Inflammatory macrophage (primary cell): ENCODE results near the gene PPP1R8.
"Not testable (repeated sequence)": the region's sequence is repeated elsewhere in the genome, so short reads cannot be mapped to it uniquely, and the experiment has no call there.

Experiments
- DNase-seq, 2 donors: peaks; one replicate each; pipeline ENCODE4 v3.0.0-alpha.2; 2020 to 2022
- total RNA-seq, 18 experiments: gene quantifications; one replicate each; lab custom pipeline; 2026; ENCODE audit warnings: mixed read lengths in 6 of 18, inconsistent platforms in 2 of 18; lab: John Stamatoyannopoulos, UW

PPP1R8 gene
- total RNA-seq: 16.7 to 53.6 (median 37.7) reads per million in 18 experiments

DNA sequence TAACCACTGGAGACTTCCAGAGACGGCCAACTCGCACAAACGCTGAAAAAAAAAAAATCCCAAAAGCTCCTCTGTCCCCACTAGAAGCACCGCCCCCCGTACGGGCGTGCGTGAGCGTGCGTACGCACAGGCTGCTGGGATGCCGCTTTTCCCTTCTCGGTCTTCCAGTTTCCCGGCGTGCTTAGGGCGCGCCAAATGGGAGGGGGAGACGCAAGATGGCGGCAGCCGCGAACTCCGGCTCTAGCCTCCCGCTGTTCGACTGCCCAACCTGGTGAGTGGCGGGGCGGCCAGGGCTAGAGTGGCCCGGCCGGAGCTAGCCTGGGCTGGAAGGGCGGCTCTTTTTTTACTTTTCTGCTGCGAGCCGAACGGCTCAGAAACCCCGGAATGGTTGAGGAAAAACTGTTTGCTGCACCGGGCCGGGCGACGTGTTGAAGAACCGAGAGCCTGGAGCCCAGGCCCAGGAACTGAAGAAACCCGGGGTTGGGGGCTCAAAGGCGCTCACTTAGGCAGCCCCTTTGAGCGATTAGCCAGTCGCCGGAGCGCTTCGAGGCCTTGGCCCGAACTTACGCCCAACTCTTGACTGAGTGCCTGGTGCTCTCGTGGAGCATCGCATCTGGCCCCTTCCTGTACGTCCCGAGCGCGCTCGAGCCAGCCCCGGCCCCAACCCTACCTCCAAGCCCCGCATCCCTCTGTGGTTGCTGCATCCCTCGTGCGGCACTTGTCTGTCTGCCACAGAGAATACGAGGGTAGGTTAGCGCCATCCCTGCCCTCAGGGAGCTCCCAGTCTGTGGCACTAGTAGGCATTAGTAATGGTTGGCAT lies at the start of gene PPP1R8:
PPP1R8 (plus strand) TSS at position 162 of the 820 bp plus-strand sequence; CDS start at position 216, 54 bp downstream.
- DNase-seq: peak; percentile 97

DNA sequence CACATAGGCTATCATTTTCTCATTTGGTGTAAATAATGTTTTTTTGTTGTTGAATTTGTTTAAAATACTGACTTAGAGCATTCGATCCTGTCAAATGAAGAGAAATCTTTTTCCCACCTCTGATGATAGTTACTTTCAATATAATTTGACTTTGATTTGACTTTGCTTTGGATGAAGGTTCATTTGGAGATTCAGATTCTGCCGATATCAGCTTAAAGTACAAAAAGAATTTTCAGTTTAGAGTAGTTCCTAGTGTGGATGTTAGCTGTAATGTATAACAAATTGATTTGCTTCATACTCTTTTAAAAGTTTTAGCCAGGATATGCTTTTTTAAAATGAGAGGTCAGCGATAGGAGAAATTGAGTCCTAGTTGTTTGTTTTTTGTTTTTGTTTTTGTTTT lies 47.6 kb upstream of the PPP1R8 start:
- no peak for DNase-seq

DNA sequence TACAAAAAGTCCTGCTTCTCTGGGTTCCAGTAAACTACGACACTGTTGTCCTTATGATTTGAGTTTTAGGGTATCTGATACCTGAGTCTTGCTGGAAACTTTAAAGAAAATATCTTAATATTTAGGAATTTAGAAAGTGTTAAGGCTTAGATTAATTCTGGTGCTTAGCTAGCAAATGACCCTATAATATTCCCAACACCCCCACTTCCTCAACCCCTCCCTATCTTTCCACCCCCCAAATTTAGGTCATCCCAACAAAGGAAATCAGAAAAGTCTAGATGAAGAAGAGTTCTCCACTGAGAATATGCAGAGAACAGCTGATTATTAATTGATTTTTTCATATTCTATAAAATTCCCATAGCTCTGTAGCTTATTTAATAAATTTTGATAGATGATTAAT lies 45.9 kb upstream of the PPP1R8 start:
- DNase-seq: no peak

DNA sequence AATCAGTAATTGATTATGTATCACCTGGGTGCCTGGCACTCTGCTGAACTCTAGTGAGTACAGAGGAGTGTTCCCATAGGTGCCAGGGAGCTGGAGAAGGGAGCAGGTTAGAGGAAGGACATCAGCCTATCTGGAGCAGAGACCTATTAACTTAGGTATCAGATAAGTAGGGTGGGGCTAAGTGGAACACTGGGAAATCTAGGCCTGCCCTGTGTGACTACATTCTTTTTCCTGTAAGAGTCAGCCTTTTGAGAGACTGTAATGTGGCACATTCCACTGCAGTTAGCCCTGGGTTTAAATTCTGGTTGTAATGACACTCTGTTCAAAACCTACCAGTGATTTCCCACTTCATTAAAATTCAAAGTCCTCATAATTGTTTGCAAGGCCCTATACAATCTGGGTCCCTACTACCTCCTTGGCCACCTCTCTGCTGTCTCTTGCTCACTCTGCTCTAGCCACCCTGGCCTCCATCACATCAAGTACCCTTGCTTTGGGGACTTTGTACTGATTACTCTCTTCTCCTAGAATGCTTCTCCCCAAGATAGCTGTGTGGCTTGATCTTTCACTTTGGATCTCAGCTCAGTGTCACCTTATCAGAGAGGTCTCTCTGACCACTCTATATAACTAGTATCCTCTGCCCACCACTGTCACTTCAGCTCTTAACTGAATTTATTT lies 44.7 kb upstream of the PPP1R8 start:
- no peak for DNase-seq

DNA sequence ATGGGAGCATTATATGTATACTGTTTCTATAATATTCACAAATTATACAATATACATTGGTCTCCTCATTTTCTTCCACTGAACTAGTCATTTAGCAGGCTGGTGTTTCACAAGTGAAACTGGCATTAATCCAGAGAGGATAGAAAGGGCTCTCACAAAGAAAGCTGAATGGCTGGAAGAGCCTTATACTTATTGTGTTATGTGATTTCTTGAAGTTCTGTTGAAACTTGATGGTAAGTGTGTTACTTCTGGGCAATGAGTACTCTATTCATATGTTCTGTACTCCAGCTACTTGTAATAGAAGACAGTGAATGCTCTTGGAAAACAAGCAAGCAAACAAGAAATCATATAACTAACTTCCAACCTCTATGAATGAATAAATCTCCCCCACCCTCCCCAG lies 42.7 kb upstream of the PPP1R8 start:
- peak in 1 of 2 donors; percentile 32 for DNase-seq

DNA sequence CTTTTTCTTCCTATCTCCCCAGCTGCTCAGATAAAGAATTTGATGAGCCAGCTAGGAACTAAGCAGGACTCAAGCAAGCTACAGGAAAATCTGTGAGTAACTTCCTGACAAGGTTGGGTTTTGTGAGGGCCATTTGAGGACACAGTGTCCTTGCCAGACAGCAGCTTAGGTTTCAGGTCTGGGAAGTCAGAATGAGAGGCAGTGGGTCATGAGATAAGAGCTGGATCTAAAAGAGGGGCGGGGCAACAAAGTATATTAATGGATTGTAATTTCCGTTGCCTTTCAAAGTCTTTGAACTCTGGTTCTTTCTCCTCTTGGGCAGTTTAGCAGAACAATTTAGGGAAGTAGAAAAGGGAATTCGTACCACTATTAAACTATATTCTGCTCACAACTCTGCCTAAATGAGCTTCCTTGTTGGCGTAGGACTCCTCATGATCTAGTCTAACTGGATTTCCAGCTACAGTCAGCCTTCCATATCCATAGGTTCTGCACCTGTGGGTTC lies 41.0 kb upstream of the PPP1R8 start:
- DNase-seq: peak; percentile 44 to 71

DNA sequence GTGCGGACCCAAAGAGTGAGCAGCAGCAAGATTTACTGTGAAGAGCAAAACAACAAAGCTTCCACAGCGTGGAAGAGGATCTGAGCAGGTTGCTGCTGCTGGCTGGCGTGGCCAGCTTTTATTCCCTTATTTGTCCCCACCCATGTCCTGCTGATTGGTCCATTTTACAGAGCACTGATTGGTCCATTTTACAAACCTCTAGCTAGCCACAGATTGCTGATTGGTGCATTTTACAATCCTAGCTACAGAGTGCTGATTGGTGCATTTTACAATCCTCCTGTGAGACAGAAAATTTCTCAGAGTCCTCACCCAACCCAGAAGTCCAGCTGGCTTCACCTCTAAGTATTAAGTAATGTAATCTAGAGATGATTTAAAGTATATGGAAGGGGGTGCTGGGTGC lies 40.3 kb upstream of the PPP1R8 start:
- not testable (repeated sequence) for DNase-seq

DNA sequence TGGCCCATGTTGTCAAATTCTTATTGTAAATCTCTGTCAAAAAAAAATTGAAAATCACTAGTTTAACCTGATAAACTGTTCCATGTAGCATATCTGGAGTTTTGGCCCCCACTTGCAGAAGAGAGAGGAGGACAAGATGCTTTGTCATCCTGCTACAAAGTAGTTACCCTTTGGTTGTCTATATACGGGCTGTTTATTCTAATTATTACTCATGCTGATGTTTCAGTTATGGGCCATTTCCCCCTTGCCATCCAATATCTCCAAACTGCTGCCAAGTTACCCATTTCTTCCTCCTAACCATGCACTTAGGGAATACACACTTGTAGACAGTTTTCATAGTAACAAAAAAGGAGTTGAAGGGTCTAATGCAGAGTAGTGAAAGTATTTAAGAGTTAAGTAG lies 35.0 kb upstream of the PPP1R8 start:
- no peak for DNase-seq

DNA sequence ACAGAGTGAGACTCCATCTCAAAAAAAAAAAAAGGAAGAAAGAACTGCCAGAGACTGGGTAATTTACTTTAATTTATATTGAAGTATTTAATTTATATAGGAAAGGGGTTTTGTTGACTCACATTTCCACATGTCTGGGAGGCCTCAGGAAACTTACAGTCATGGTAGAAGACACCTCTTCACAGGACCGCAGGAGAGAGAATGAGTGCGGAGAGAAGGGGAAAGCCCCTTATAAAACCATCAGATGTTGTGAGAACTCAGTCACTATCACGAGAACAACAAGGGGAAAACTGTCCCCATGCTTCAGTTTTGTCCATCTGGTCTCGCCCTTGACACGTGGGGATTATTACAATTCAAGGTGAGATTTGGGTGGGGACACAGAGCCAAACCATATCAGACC lies 25.8 kb upstream of the PPP1R8 start:
- no peak for DNase-seq

DNA sequence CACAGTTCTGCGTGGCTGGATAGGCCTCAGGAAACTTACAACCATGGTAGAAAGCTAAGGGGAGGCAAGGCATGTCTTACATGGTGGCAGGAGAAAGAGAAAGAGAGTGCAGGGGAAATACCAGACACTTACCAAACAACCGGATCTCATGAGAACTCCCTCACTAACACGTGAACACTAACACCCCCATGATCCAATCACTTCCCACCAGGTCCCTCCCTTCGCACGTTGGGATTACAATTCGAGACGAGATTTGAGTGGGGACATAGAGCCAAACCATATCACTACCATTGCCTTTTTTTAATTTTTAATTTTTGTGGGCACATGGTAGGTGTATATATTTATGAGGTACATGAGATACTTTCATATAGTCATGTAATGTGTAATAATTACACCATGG lies 23.8 kb upstream of the PPP1R8 start:
- DNase-seq: no peak

DNA sequence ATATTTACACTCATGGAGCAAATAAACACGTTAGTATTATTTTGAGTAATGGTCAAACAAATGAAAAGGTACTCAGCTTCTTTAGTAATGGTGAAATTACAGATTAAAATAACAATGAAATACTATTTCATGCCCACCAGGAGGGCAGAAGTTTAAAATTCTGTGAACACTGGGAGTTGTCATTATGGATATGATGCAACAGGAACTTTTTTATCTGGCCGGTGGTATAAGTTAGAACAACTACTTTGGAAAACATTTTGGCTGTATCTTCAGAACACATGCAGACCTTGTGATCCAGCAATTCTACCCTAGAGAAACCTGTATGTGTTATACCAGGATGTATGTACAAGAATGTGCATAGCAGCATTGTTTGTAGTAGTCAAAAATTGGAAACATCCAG lies 23.2 kb upstream of the PPP1R8 start:
- no peak for DNase-seq

DNA sequence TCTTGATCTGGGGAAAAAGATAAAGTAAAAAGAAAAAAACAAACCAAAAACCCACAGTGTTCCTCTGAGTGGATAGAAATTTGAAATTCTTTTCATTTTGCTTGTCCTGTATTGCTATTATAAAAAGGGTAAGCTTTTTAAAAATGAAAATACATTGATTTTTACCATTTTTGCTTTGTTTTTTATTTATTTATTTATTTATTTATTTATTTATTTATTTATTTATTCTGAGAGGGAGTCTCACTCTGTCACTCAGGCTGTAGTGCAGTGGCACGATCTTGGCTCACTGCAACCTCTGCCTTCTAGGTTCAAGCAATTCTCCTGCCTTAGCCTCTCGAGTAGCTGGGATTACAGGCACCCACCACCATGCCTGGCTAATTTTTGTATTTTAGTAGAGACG lies 22.5 kb upstream of the PPP1R8 start:
- not testable (repeated sequence) for DNase-seq

DNA sequence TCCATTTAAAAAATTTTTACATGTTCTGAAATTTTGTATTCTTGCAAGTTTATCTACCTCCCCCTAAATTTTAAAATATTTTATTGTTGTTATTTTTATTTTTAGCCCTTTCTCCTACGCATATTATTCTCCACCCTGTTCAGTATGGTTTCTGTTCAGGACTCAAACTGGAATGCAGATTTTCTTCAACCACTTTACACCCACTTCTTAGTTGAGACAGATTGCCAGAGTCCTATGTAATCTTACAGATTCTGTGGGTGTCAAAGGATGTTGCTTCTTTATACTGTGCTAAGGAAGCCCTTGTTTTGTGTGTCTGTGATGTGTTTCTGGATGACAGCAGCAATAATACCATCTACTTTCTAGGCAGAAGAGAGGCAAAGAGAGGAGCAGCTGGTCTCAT lies 20.7 kb upstream of the PPP1R8 start:
- DNase-seq: peak; percentile 31 to 36

DNA sequence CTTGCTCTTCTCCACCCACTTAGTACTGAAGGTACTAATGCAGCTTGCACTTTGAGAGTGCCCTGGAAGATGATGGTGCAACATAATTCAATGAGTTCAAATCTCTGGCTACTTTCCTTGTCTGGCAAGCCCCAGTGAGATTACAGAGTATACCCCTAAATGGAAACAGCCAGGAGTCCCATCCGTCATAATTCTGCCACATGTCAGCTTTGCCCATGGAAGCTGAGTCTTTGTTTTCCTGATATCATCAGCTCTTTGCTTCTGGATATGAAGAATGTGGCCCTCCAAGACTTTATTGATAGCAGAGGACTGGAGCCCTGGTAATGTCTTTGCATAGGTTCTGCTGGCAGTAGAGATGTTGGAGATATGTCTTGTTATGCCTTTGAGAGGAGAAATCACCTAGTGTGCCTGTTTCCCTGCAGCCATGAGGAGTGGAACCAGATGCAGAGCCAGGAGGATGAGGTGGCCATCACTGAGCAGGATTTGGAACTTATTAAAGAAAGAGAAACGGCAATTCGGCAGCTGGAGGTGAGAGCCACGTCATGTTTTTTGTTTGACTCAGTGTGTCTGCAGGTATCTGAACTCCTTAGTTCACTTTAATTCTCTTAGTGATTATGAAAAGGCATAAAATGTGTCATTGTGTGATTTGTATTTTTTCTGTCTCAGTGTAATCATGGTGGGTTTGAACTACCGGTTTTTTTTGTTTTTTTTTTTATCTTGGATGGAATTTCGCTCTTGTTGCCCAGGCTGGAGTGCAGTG lies 18.7 kb upstream of the PPP1R8 start:
- DNase-seq: no peak

DNA sequence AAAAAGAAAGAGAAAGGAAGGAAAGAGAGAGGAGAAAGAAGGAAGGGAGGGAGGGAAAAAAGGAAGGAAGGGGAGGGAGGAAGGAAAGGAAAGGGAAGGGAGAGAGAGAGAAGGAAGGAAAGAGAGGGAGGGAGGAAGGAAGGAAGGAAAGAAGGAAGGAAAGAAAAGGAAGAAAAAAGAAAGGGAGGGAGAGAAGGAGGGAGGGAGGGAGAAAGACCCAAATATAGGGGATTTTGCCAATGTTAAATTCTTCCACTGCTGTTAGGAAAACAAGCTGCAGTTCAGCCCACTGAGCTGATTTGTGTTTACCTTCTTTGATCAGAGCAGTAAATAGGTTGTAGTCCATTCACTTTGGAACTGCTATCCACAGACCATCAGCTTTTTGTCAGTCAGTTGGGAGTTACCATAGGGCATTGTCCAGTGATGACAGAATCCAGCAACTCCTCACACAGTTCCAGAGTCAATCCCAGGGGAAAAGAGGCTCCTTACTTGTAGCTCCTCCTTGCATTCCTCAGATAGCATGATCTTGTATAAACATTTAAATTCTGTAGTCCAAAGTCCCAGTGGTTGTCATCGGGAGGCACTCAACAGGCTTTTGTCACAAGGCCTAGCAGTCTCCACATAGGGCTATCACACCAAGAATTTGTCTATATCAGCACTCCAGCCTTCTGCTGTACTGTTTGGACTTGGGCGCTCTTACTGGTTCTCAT lies 13.5 kb upstream of the PPP1R8 start:
- DNase-seq: no peak

DNA sequence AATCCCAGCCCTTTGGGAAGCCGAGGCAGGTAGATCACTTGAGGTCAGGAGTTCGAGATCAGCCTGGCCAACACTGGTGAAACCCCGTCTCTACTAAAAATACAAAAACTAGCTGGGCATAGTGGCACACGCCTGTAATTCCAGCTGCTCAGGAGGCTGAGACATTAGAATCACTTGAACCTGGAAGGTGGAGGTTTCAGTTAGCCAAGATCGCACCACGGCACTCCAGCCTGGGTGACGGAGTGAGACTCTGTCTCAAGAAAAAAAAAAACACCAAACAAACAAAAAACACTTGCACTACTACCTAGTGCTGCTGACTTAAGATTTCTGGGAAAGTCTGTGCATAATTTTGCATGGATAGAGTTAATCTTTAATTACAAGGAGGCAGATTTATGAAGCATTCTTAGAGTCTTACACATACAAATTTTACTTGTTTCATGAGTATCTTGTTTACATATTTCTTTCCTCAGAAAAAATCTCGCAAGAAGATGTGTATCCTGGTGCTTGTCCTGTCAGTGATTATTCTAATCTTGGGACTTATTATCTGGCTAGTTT lies 8.7 kb upstream of the PPP1R8 start:
- DNase-seq: no peak

DNA sequence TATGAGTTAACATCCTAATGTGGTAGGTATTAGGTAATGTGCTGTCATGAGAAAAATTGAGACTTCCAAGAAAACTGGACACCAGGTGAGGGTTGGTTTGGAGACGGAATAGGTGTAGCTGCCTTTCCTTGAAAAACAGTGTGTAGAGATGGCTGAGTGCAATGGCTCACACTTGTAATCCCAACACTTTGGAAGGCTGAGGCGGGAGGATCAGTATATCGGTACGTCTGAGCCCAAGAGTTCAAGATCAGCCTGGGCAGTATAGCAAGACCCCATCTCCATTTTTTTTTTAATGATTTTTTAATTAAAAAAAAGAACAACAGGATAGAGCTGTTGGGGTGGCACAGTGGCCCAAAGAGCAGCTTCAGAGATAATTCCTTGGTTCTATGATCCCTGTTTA lies 6.8 kb upstream of the PPP1R8 start:
- DNase-seq: no peak

DNA sequence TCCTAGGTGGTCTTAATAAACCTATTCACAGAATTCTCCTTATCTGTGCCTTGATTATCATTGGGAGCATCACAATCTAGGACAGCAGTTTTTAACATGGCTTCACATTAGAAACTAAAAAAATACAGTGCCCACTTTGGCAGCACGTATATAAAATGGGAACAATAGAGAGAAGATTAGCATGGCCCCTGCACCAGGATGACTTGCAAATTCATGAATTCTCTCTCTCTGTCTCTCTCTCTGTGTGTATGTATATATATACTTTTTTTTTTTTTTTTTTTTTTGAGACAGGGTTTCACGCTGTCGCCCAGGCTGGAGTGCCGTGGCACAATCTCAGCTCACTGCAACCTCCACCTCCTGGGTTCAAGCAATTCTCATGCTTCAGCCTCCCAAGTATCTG lies 6.2 kb upstream of the PPP1R8 start:
- DNase-seq: no peak

DNA sequence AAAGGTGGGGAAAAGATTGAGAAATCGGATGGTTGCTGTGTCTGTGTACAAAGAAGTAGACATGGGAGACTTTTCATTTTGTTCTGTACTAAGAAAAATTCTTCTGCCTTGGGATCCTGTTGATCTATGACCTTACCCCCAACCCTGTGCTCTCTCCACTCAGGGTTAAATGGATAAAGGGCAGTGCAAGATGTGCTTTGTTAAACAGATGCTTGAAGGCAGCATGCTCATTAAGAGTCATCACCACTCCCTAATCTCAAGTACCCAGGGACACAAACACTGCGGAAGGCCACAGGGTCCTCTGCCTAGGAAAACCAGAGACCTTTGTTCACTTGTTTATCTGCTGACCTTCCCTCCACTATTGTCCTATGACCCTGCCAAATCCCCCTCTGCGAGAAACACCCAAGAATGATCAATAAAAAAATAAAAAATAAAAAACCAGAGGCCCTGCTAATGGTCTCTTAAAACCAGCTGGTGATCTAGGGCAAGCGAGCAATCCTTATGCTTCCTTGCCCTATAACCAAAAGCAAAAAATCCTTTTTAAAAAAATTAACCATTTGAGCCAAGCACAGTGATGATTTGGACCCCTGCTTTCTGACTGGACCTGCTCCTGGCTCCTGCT lies 1.1 kb upstream of the PPP1R8 start:
- DNase-seq: not testable (repeated sequence)

DNA sequence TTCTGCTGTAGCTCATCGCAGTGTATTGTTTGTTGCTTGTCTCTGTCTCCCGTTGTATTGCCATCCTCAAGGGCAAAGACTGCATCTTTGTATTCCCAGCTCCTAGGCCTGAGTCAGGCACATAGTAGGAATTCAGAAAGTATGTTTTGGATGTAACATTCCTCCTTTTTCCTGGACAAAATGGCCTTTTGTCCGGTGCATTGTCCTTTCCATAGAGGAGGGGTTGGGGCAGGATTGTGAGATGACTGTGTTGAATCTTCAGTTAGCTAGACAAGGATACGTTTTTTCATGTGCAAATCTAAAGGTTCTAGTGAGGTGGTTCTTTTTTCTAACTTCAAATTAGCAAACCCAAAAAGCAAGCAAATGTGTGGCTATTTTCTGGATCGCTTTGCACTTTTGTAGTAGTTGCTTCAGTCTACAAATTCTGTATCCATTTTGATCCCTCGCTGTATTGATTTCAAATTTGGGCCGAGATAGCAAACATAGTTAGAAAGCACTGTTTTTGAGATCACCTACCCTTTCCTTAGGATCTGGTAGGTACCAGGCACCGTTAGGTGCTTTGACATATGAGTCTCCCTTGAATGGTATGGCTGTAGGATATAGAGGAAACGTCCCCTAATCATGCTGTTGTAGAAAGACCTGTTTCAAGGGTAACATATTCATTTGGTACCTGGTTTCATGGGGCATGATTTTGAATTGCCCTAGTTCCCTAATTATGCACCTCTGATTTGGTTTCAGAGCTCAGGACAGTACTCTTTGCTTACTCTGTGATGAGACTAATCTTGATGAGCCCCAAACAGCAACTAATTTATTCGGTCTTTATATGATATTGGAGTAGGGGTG lies 1.2 kb downstream of the PPP1R8 start:
- no peak for DNase-seq

DNA sequence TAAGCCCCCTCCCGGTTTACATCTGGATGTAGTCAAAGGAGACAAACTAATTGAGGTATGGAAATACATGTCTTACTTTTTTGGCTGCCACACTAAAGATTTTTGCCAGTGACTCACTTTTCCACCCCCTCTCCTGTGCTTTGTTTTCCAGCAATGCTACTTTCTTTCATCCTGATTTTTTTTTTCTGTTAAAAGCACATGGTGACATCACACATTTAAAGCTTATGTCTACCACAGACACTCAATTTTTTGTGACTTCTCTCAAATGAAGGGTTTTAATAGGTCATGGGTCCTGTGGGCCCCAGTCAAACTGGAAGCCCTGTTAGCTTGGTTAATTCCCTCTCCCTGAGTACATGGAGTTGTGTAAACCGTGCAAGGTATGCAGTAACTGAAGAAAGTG lies 2.2 kb downstream of the PPP1R8 start:
- DNase-seq: no peak
